Posterior cingulate gyrus (tissue), 11 donors: ENCODE results near the gene FSTL4.
"Not testable (repeated sequence)": the region's sequence is repeated elsewhere in the genome, so short reads cannot be mapped to it uniquely, and the experiment has no call there.

Experiments
- DNase-seq, 10 donors: peaks; one replicate each; pipeline versions ENCODE4 v3.0.0 to v3.0.0-alpha.2; 2020 to 2021; ENCODE audit warnings: mixed read lengths in 3 of 10
- intact Hi-C: fragments of 100-400 bp; cut with DNase I; formaldehyde crosslinking; loops from one replicate; pipeline ENCODE4 v1.15.1; 2023

FSTL4 gene

GRCh38 chr5:133199417-133200178 is 412.7 kb downstream of the FSTL4 start:
- no peak for DNase-seq
- intact Hi-C loops: no loop called here

DNA sequence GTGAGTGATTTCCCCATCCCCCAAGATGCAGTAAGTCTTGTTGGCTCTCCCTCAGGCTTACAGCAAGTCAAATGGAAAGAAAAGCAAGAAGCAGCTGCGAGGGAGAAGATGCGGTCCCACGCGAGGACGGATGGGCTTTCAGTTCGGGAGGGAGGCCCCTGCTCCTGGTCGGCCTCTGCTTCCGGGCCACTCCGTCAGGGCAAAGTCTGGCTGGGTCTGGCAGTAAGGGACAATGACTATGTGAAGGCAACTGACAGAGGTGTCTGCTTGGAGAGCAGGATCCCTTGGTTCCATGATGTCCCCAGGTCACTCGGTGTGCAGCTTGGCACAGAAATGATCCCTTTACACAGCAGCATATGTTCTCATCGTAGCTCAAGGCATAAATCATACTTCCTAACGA is 413.8 kb downstream of the FSTL4 start:
- peak in 1 of 10 donors; percentile 60 for DNase-seq
- intact Hi-C loops: no loop called here

GRCh38 chr5:133196441-133197085 is 415.8 kb downstream of the FSTL4 start:
- peak in 1 of 10 donors; percentile 35 for DNase-seq
- intact Hi-C loops: no loop called here

DNA sequence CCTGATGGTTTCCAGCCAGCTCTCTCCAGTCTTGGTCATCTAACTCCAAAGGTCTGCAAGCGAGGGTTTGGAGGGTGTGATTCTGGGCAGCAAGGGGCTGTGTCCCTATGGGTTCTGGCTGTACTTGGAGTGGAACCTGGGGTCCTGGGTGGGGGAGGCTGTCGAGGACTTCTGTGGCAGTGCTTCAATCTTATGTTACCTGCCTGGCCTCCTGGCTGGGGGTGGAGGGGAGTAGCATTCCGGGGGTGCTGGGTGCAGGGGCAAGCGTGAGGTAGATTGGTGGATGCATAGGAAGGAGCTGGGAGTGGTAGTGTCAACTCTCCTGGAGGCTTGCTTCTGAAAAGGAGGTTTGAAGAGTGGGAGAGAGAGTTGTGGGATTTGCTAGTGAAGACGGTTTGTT is 417.1 kb downstream of the FSTL4 start:
- intact Hi-C loops: no loop called here

DNA sequence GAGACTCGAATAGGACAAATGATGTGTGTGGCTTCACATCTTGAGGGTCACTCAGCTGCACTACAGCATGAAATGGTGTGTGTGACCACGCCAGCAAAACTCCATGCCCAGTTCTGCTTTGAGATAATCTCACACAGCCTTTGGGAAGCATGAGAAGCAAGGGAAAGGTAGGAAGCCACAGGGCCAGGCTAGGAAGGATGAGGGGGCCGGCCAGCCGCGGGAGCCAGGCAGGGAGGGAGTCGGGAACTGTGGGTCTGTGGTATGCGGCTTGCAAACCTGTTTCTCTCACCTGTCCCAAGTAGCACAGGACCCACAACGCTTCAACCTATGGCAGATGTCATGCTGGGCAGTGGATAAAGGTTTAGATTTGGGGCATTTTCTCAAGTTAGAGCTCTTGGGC is 418.5 kb downstream of the FSTL4 start:
- no peak for DNase-seq
- intact Hi-C loops: no loop called here

More for the DNA sequence above, 417.1 kb downstream of the FSTL4 start:
- DNase-seq: peak in 1 of 10 donors; percentile 65

DNA sequence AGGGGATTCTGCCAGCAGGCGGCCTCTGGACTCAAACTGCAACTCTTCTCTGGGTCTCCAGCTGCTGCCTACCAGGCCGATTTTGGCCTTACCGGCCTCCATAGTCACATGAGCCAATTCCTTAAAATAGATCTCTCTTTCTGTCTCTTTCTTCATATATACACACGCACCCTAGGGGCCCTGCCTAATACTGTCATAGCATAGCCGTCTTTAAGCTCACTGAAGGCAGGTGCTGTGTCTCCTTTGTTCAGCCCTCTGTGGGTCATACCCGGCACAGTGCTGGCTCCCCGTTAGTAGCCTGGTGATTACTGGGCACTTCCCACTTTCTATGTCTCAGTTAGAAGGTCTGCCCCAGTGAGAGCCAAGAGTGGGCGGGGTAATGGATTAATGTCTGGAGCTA is 419.6 kb downstream of the FSTL4 start:
- no peak for DNase-seq

GRCh38 chr5:133189881-133190280 is 422.5 kb downstream of the FSTL4 start:
- no peak for DNase-seq

More for the DNA sequence above, 419.6 kb downstream of the FSTL4 start:
- intact Hi-C loops: no loop called here

DNA sequence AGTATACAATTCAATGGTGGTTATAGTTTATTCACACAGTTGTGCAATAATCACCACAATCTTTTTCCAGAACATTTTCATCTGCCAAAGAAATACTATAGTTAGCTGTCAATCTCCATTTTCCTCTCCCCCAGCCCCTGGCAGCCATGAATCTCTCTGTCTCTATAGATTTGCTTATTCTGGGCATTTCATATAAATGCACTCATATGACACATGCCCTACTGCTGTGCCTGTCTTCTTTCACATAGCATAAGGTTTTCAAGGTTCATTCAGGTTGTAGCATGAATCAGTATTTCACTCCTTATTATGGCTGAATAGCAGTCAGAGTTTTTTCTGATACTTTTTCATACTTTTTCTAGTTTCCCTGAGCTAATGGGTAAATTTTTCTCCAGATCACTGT is 432.9 kb downstream of the FSTL4 start:
- no peak for DNase-seq
- intact Hi-C loops: no loop called here

More at GRCh38 chr5:133189881-133190280, 422.5 kb downstream of the FSTL4 start:
- intact Hi-C loops: no loop called here

DNA sequence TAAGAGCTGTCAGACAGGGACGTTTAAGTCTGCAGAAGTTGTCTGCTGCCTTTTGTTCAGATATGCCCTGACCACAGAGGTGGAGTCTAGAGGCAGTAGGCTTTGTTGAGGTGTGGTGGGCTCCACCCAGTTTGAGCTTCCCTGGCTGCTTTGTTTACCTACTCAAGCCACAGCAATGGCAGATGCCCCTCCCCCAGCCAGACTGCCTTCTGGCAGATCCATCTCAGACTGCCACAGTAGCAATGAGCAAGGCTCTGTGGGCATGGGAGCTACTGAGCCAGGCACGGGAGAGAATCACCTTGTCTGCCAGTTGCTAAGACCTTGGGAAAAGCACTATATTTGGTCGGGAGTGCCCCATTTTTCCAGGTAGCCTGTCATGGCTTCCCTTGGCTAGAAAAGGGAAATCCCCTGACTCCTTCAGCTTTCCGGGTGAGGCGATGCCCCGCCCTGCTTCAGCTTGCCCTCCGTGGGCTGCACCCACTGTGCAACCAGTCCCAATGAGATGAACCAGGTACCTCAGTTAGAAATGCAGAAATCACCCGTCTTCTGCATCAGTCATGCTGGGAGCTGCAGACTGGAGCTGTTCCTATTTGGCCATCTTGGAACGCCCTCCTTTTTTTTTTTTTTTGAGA is 441.5 kb downstream of the FSTL4 start:
- DNase-seq, intact Hi-C loops: not testable (repeated sequence)

DNA sequence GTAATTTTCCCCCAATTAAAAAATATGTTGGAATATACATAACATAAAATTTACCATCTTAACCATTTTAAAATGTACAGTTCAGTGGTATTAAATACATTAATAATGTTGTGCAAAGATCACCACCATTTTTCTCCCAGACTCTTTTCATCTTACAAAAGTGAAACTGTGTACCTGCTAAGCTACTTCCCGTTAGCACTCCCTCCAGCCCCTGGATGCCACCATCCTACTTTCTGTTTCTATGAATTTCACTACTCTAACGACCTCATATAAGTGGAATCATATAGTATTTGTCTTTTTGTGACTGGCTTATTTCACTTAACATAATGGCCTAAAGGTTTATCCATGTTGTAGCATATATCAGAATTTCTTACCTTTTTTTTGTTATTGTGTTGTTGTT is 447.6 kb downstream of the FSTL4 start:
- intact Hi-C loops: no loop called here
- DNase-seq: no peak

- DNase-seq: no peak
- intact Hi-C loops: no loop called here
Measured at GRCh38 chr5:133163839-133164238, 448.5 kb downstream of the FSTL4 start.

DNA sequence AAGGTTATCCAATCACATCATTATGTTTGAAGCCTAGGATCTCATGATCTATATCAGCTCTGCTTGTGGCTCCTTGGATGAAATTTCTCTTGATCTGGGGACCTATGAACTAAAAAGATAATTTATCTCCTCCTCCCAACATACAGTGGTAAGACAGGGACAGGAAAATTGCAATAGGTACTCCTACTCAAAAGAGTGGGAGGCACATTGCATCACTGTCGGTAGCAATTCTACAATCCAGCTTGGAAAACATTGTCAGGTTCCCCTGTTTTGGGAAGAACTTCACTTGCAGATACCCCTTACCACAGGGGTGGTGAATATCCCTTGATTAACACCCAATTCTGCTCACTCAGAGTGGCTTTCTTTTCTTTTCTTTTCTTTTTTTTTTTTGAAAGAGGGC is 452.8 kb downstream of the FSTL4 start:
- intact Hi-C loops: no loop called here
- DNase-seq: no peak

GRCh38 chr5:133155326-133155969 is 456.9 kb downstream of the FSTL4 start:
- intact Hi-C loops: no loop called here

DNA sequence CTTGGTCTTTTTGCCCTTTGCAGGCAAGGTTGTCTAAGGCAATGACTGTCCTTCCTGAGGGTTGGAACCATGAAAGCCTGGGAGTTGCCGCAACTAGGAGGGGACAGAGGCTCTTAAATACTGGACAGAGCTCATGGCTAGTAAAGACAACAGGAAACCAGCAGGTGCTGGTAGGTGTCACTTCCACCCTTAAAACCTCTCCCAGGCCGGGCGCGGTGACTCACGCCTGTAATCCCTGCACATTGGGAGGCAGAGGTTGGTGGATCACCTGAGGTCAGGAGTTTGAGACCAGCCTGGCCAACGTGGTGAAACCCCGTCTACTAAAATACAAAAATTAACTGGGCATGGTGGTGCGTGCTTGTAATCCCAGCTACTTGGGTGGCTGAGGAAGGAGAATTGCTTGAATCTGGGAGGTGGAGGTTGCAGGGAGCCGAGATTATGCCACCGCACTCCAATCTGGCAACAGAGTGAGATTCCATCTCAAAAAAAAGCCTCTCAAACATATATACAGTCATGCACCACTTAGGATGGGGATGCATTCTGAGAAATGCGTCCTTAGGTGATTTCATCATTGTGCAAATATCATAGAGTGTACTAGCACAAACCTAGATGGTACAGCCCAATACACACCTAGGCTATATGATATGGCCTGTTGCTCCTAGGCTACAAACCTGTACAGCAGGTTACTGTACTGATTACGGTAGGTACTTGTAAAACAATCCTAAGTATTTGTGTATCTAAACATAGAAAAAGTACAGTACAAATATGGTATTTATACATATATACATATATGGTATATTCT is 457.9 kb downstream of the FSTL4 start:
- no peak for DNase-seq

More at GRCh38 chr5:133155326-133155969, 456.9 kb downstream of the FSTL4 start:
- DNase-seq: no peak

DNA sequence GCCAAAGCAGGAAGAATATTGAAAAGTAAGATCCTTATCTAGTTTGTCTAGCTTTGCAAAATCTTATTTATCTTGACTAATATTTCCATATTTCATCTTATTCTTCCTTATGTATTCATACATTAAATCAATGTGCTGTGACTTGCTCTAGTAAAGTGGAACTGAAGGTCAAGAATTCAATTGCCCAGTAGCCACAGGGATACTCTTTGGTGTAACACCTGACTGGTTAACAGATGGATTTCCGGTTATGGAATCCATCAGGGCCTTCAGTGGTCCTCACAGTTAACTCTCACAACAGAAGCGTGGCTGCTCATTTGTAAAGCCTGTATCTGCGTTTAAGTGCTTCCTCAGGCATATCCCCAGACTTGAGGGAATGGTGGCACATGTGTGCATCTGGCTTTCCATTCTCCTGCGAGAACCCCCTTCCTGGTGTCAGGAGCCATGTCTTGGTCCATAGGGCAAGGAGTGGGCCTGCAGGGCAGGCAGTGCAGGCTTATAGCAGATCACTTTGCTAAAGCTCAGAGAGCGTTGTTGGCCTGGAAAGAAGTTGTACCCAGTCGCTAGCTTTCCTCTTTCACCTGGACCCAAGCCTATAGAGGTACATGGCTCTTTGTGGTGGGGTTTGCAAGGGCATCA is 461.3 kb downstream of the FSTL4 start:
- intact Hi-C loops: no loop called here
- no peak for DNase-seq

More for the DNA sequence above, 457.9 kb downstream of the FSTL4 start:
- intact Hi-C loops: no loop called here

- DNase-seq: no peak
- intact Hi-C loops: no loop called here
Measured at GRCh38 chr5:133149345-133149744, 463.0 kb downstream of the FSTL4 start.

GRCh38 chr5:133147815-133148567 is 464.4 kb downstream of the FSTL4 start:
- intact Hi-C loops: no loop called here
- peak in 1 of 10 donors; percentile 22 for DNase-seq

- DNase-seq: peak in 6 of 10 donors; percentile 19 to 90 (median 40)
Measured at GRCh38 chr5:133147411-133147810, 464.9 kb downstream of the FSTL4 start.

More at GRCh38 chr5:133147411-133147810, 464.9 kb downstream of the FSTL4 start:
- intact Hi-C loops: no loop called here
